Ishikawa (cell line): Measurements from ENCODE around the gene RAPGEF2.

ENCODE experiments used
- CEBPB ChIP-seq: IDR thresholded peaks from 2 replicates; pipeline ENCODE4 v1.6.1; 2012
- CREB1 ChIP-seq: IDR thresholded peaks from 2 replicates; pipeline ENCODE4 v1.6.1; 2012; ENCODE audit warnings: low read depth
- EGR1 ChIP-seq: IDR thresholded peaks from 2 replicates; pipeline ENCODE4 v1.6.1; 2012
- EP300 ChIP-seq: IDR thresholded peaks from 2 replicates; pipeline ENCODE4 v1.6.1; 2012; ENCODE audit warnings: borderline replicate concordance
- FOXM1 ChIP-seq: IDR thresholded peaks from 2 replicates; pipeline ENCODE4 v1.6.1; 2012; ENCODE audit warnings: low read depth, borderline replicate concordance
- MAX ChIP-seq: IDR thresholded peaks from 2 replicates; pipeline ENCODE4 v1.6.1; 2012
- NFIC ChIP-seq: IDR thresholded peaks from 2 replicates; pipeline ENCODE4 v1.6.1; 2012
- RAD21 ChIP-seq: IDR thresholded peaks from 2 replicates; pipeline ENCODE4 v1.6.1; 2012; ENCODE audit warnings: low read depth
- TAF1 ChIP-seq: IDR thresholded peaks from 2 replicates; pipeline ENCODE4 v1.6.1; 2012; ENCODE audit warnings: low read depth, mild to moderate bottlenecking
- TCF12 ChIP-seq: IDR thresholded peaks from 2 replicates; pipeline ENCODE4 v1.6.1; 2012; ENCODE audit warnings: low read depth
- TEAD4 ChIP-seq: IDR thresholded peaks from 2 replicates; pipeline ENCODE4 v1.6.1; 2012
- USF1 ChIP-seq: IDR thresholded peaks from 2 replicates; pipeline ENCODE4 v1.6.1; 2012
- YY1 ChIP-seq: IDR thresholded peaks from 2 replicates; pipeline ENCODE4 v1.6.1; 2012; ENCODE audit warnings: low read depth
- ZBTB7A ChIP-seq: IDR thresholded peaks from 2 replicates; pipeline ENCODE4 v1.6.1; 2012; ENCODE audit warnings: low read depth
- TF ChIP-seq, protein P1 (sequence below): IDR thresholded peaks from 2 replicates; pipeline ENCODE4 v1.6.1; 2012; ENCODE audit warnings: low read depth, mild to moderate bottlenecking

The RAPGEF2 gene

GRCh38 chr4:159210975-159211374, 108.1 kb downstream of the RAPGEF2 start:
- no peak for TF ChIP-seq TEAD4
- TF ChIP-seq CREB1 = no peak
- no peak for TF ChIP-seq NFIC
- TF ChIP-seq YY1 = no peak
- TF ChIP-seq TAF1 = no peak
- TF ChIP-seq FOXM1 = no peak
- TF ChIP-seq, protein P1, sequence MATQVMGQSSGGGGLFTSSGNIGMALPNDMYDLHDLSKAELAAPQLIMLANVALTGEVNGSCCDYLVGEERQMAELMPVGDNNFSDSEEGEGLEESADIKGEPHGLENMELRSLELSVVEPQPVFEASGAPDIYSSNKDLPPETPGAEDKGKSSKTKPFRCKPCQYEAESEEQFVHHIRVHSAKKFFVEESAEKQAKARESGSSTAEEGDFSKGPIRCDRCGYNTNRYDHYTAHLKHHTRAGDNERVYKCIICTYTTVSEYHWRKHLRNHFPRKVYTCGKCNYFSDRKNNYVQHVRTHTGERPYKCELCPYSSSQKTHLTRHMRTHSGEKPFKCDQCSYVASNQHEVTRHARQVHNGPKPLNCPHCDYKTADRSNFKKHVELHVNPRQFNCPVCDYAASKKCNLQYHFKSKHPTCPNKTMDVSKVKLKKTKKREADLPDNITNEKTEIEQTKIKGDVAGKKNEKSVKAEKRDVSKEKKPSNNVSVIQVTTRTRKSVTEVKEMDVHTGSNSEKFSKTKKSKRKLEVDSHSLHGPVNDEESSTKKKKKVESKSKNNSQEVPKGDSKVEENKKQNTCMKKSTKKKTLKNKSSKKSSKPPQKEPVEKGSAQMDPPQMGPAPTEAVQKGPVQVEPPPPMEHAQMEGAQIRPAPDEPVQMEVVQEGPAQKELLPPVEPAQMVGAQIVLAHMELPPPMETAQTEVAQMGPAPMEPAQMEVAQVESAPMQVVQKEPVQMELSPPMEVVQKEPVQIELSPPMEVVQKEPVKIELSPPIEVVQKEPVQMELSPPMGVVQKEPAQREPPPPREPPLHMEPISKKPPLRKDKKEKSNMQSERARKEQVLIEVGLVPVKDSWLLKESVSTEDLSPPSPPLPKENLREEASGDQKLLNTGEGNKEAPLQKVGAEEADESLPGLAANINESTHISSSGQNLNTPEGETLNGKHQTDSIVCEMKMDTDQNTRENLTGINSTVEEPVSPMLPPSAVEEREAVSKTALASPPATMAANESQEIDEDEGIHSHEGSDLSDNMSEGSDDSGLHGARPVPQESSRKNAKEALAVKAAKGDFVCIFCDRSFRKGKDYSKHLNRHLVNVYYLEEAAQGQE = no peak
- TF ChIP-seq CEBPB = no peak
- TF ChIP-seq USF1 = no peak
- TF ChIP-seq EGR1 = no peak
- TF ChIP-seq RAD21 = no peak
- TF ChIP-seq MAX = no peak
- TF ChIP-seq EP300 = no peak
- TF ChIP-seq ZBTB7A = no peak
- no peak for TF ChIP-seq TCF12

DNA sequence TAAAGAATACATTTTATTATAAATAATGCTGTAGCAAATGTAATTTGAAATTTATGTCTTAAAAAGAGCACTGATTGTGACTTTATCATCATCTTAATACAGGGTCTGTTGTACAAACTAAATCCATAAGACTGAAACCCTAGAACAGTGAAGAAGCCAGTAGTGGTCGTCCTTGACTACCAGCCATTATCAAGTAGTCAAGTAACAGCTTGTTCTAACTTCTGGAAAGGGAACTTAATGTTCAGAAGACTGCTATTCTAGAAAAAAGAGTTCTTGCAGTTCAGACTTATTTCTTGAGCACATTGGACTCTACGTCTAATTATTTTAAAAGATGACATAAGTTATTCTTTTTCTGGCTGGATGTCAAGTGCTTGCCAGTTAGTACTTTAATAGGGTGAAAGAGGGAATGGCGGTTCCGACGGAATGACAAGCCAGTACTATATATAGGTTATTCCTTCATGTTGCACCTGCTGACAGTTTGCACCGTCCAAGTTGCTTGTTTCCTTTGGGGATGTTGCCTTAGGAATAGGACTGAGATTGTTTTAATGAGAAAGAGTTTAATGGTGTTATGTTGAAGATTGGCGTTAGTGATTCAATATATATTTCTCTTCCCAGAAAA, 109.9 kb downstream of the RAPGEF2 start:
- TF ChIP-seq CREB1 (no peak), EGR1 (no peak), EP300 (no peak)

- TF ChIP-seq ZBTB7A (no peak), RAD21 (no peak)
These were observed 114.0 kb downstream of the RAPGEF2 start for GRCh38 chr4:159216834-159217233.

DNA sequence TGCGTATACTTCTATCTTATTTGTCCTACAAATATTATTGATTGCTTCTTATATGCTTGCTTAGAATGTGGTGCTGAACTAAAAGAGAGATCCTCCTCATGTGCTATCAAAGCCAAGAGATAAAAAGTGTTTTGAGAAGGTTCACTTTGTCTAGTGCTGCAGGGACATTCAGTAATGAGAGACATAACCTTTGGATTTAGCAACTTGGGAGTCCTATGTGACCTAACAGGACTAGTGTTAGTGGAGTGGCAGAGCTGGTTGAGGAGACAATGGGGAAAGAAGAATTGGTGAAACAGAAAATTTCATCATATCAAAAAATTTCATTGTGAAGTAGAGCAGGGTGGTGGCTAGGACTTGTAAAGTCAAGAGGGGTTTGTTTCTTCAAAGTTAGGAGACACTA, 117.0 kb downstream of the RAPGEF2 start:
- TF ChIP-seq CEBPB (no peak), ZBTB7A (no peak), TCF12 (no peak), NFIC (no peak), RAD21 (no peak)

GRCh38 chr4:159220353-159220752, 117.5 kb downstream of the RAPGEF2 start:
- TF ChIP-seq, protein P1 = no peak
- TF ChIP-seq TEAD4 = no peak
- no peak for TF ChIP-seq CREB1
- no peak for TF ChIP-seq EP300
- TF ChIP-seq YY1 = no peak
- no peak for TF ChIP-seq FOXM1
- no peak for TF ChIP-seq EGR1
- no peak for TF ChIP-seq NFIC
- no peak for TF ChIP-seq CEBPB
- no peak for TF ChIP-seq ZBTB7A

GRCh38 chr4:159221280-159221679, 118.4 kb downstream of the RAPGEF2 start:
- TF ChIP-seq, protein P1 = no peak
- 0 out of 2 replicates have a peak, but pooled peaks have one; percentile 11 for TF ChIP-seq USF1
- no peak for TF ChIP-seq ZBTB7A
